Retina (tissue), 1 donor: ENCODE results near the gene MSH3.
"Not testable (repeated sequence)": the region's sequence is repeated elsewhere in the genome, so short reads cannot be mapped to it uniquely, and the experiment has no call there.

Experiments
- DNase-seq: peaks from one replicate; pipeline ENCODE4 v3.0.0-alpha.2; 2016

Gene MSH3

DNA sequence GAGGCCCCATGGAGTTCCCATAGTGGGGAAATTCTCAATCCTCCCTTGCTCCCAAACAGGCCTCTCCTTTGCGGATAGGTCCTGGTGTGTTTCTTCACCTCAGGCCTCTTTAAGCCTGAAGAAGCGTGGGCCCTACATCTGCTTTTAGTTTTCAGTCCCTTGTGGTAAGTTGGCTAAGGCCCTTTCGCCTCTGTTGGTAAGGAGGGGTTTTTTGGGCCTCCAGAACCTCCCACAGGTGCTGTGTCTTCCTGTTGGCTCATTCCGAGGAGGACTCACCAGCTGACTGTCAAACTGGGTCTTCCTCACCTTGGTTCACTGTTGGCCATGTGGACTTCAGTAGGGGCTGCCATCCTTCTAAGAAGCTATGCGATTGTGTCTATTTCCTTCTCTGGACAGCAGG, 56.8 kb downstream of the MSH3 start:
- no peak for DNase-seq

GRCh38 chr5:80711938-80712337, 57.5 kb downstream of the MSH3 start:
- DNase-seq = peak; percentile 16

GRCh38 chr5:80712919-80713318, 58.5 kb downstream of the MSH3 start:
- no peak for DNase-seq

- no peak for DNase-seq
Observed at GRCh38 chr5:80713631-80714030, 59.2 kb downstream of the MSH3 start.

- no peak for DNase-seq
Observed at GRCh38 chr5:80714570-80715298, 60.3 kb downstream of the MSH3 start.

- no peak for DNase-seq
Observed at GRCh38 chr5:80715887-80716286, 61.4 kb downstream of the MSH3 start.

- DNase-seq = no peak
Observed at GRCh38 chr5:80720181-80720580, 65.7 kb downstream of the MSH3 start.

- DNase-seq = no peak
Observed at GRCh38 chr5:80722916-80723315, 68.5 kb downstream of the MSH3 start.

- DNase-seq = no peak
Observed at GRCh38 chr5:80725446-80725845, 71.0 kb downstream of the MSH3 start.

GRCh38 chr5:80736730-80737129, 82.3 kb downstream of the MSH3 start:
- DNase-seq = no peak

GRCh38 chr5:80738466-80738865, 84.0 kb downstream of the MSH3 start:
- no peak for DNase-seq

DNA sequence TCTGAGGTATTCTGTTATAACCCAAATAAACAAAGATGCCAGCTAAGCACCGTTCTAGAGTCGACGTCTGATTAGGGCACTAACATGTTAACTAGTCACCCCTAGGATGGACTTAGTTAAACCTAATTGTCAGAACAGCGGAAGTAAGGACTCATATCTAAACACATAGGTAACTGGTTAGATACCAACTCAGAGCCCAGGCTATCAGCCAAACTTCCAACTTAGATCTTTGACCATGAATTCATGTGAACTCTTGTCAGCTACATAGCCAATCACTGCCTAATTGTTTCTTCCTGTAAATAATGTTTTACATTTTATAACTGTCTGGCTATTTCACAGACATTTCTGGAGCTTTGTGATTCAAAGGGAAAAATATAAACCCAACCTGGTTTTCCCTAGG, 84.6 kb downstream of the MSH3 start:
- DNase-seq = no peak

GRCh38 chr5:80739496-80739895, 85.0 kb downstream of the MSH3 start:
- DNase-seq = no peak

DNA sequence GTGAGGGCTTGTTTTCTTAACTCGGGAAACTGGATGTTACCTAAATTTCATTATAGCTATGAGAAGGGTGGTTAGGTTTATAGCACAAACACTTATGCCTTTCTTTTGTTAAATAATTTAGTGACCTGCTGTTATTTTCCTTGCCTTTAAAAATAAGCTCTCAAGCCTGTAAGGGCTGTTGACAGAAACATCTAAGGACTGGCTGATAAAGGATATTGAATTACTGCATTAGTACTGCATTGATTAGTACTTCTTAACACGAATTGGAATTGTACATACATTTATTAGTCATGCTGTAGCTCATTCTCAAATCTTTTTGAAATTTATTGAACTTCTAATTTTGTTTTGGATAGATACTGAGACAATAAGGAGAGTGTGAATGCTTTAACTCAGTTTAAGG, 85.4 kb downstream of the MSH3 start:
- no peak for DNase-seq

- not testable (repeated sequence) for DNase-seq
Observed at GRCh38 chr5:80740488-80740887, 86.0 kb downstream of the MSH3 start.

GRCh38 chr5:80740999-80741398, 86.5 kb downstream of the MSH3 start:
- no peak for DNase-seq

DNA sequence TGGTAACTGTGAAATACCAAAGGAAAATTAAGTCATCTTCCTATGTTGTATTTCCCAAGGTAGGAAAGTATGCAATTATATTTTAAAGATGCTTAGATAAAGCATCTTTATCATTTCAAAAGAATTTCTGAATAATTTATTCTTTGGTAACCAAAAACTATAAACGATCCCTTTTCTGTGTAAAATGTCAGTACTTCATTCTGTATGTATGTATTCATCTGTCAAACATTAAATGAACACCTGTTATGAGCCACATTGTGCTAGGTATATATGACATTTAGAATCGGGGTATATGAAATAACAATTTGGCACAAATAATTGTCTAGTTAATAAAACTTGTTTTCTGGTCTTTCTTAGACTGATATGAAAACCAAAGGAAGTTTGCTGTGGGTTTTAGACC, 89.7 kb downstream of the MSH3 start:
- DNase-seq = no peak

DNA sequence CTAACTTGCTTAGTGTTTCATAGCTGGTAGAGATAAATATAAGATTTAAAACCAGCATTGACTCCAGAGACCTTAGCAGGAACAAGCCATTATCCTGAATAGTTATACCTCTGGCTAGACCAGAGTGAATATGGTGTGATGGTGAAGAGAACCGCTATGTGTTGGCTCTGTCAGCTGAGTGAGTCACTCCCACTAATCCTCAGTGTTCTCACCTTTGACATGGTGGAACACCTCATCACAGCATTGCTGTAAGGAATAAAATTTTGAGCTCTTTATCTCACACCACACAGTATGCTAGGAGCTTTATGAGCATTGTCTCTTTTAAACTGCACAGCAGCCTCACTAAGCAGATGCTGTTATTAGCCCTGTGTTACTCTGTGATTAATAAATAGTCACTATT, 91.0 kb downstream of the MSH3 start:
- DNase-seq = no peak

DNA sequence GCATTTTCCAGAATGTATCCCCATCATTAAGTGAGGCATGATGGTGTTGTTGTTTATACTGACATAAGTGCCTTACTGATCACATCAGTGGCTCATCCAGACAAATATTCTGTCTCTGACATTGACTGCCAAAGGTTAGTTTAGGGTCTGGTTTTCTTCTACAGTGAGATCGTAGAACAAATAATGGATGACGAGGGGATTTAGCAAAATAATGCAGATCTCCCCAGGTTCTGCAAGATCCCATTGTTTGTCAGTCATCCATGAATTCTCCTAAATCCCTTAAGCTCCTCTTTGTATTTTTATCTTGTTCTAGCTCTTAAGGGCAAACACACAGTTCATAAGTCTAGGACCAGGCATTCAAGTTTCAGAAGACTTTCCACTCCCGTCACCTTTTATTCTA, 93.5 kb downstream of the MSH3 start:
- no peak for DNase-seq

GRCh38 chr5:80752427-80752826, 98.0 kb downstream of the MSH3 start:
- DNase-seq = no peak

- no peak for DNase-seq
Observed at GRCh38 chr5:80753712-80754111, 99.3 kb downstream of the MSH3 start.

DNA sequence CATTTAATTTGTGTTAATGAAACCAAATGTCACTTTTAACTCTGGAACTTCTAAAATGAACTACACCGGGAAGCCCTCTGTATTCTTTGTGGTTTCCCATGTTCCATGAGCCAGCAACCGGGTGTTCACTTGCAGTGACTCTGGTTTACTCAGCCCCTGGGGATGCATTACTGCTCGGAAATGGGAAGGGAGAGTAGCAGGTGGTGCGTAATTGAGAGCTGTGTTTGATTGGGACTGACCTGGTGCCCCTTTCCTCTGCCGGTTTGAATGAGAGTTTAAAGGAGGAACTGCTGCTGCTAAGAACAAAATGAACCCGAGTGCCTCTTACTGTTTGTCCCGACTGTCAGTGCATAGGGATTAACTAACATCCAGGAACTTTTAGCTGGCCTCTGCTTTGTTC, 100.4 kb downstream of the MSH3 start:
- DNase-seq = peak; percentile 34

- DNase-seq = peak; percentile 4
Observed at GRCh38 chr5:80755626-80756025, 101.2 kb downstream of the MSH3 start.

GRCh38 chr5:80756292-80756691, 101.8 kb downstream of the MSH3 start:
- DNase-seq = no peak

GRCh38 chr5:80757290-80757689, 102.8 kb downstream of the MSH3 start:
- no peak for DNase-seq
